ENCODE data around the gene LSMEM2.

DNA sequence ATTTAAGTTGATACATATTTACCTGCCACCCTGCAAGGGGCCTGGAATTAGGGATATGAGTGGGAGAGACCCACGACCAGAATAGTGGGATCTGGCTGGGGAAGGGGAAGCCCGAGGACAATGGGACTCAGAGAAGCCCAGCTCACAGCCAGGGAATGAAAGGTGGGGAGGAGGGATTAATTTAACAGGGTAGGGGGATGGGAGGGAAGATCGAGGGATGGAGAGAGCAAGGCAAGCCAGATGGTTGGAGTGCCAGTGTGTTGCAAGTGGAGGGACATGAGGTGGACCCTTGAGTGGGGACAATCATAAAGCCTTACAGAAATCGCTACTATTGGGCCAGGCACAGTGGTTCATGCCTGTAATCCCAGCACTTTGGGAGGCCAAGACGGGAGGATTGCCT, 47.3 kb upstream of the LSMEM2 start:
- no peak for TF ChIP-seq CTCF (IDR thresholded peaks at IDR 0.05)
- TF ChIP-seq E2F6 (IDR thresholded peaks at IDR 0.05; ENCODE audit: borderline replicate concordance, low read depth), result no peak
- no peak for TF ChIP-seq SREBF2 (IDR thresholded peaks at IDR 0.05)
- TF ChIP-seq POLR2A (IDR thresholded peaks at IDR 0.05; ENCODE audit: low read length), result no peak
- TF ChIP-seq MYC (IDR thresholded peaks at IDR 0.05; ENCODE audit: borderline replicate concordance, low read length), result no peak
- TF ChIP-seq NR3C1 (IDR thresholded peaks at IDR 0.05), result no peak
- no peak for TF ChIP-seq HDAC2 (IDR thresholded peaks at IDR 0.05)
- TF ChIP-seq CHD2 (IDR thresholded peaks at IDR 0.05; ENCODE audit: low read length, partially characterized antibody), result no peak
- TF ChIP-seq PBX3 (IDR thresholded peaks at IDR 0.05), result no peak
- no peak for TF ChIP-seq SMC3 (IDR thresholded peaks at IDR 0.05)
- TF ChIP-seq RNF2 (IDR thresholded peaks at IDR 0.05; ENCODE audit: borderline replicate concordance, low read depth), result no peak
- no peak for TF ChIP-seq REST (IDR thresholded peaks at IDR 0.05)
- no peak for TF ChIP-seq CBX2 (IDR thresholded peaks at IDR 0.05; ENCODE audit: borderline replicate concordance, low read depth)

Data from A549 (cell line).